Measurements from ENCODE around the gene ACER2.
"Not testable (repeated sequence)": the region's sequence is repeated elsewhere in the genome, so short reads cannot be mapped to it uniquely, and the experiment has no call there.

Gene ACER2

GRCh38 chr9:19408693-19409400 lies at the start of gene ACER2:
Gene ACER2, plus strand, starts transcription at chr9:19409009. Its CDS starts 76 bp downstream, at chr9:19409085.
- no peaks in the 10 kb centered on the region; the same call in 1 of the 2 replicates for H3K9me3 ChIP-seq
- in situ Hi-C loops (cut with MboI; ENCODE audit: low sequenced_read_pairs) = no loop called here
- H3K36me3 ChIP-seq (replicated peaks) = no peaks in the 10 kb centered on the region
- peak; percentile 82 to 96 for DNase-seq (ENCODE audit: low spot score in 2 of 2)
- no peaks in the 10 kb centered on the region for H3K27me3 ChIP-seq (ENCODE audit: low read depth)
- H3K4me1 ChIP-seq = no peaks in the 10 kb centered on the region; the same call in 1 of the 2 replicates
- H3K4me3 ChIP-seq = peak within 1 kb of the TSS; percentile 57

GRCh38 chr9:19369107-19369506 lies 39.7 kb upstream of the ACER2 start:
- Histone ChIP-seq H3K4me1 (no peaks in the 10 kb centered on the region), H3K27me3 (ENCODE audit: low read depth) (no peaks in the 10 kb centered on the region), H3K4me3 (no peak overlapping the region), H3K9me3 (no peaks in the 10 kb centered on the region), H3K36me3 (replicated peaks) (peaks cover 31% of the 10 kb centered on the region)
- in situ Hi-C loops (cut with MboI; ENCODE audit: low sequenced_read_pairs) = no loop called here
- DNase-seq (ENCODE audit: low spot score in 2 of 2) = no peak

GRCh38 chr9:19371942-19372341 lies 36.9 kb upstream of the ACER2 start:
- in situ Hi-C loops (cut with MboI; ENCODE audit: low sequenced_read_pairs) = no loop called here
- peak in 1 of 2 experiments; percentile 22 for DNase-seq (ENCODE audit: low spot score in 2 of 2)
- Histone ChIP-seq H3K36me3 (replicated peaks) (peaks cover 49% of the 10 kb centered on the region), H3K4me1 (peaks cover 3% of the 10 kb centered on the region), H3K9me3 (no peaks in the 10 kb centered on the region), H3K4me3 (no peak overlapping the region), H3K27me3 (ENCODE audit: low read depth) (no peaks in the 10 kb centered on the region)

- peaks cover 9% of the 10 kb centered on the region for H3K4me1 ChIP-seq
- in situ Hi-C loops (cut with MboI; ENCODE audit: low sequenced_read_pairs) = no loop called here
- H3K27me3 ChIP-seq (ENCODE audit: low read depth) = no peaks in the 10 kb centered on the region
- no peaks in the 10 kb centered on the region for H3K9me3 ChIP-seq
- no peak overlapping the region for H3K4me3 ChIP-seq
- peaks cover 52% of the 10 kb centered on the region for H3K36me3 ChIP-seq (replicated peaks)
- DNase-seq (ENCODE audit: low spot score in 2 of 2) = no peak
Observed at GRCh38 chr9:19372567-19372966, 36.2 kb upstream of the ACER2 start.

GRCh38 chr9:19373527-19373926 lies 35.3 kb upstream of the ACER2 start:
- H3K4me1 ChIP-seq = peaks cover 16% of the 10 kb centered on the region
- no peak for DNase-seq (ENCODE audit: low spot score in 2 of 2)
- in situ Hi-C loops (cut with MboI; ENCODE audit: low sequenced_read_pairs) = no loop called here
- H3K36me3 ChIP-seq (replicated peaks) = peaks cover 62% of the 10 kb centered on the region
- H3K9me3 ChIP-seq = no peaks in the 10 kb centered on the region
- H3K27me3 ChIP-seq (ENCODE audit: low read depth) = no peaks in the 10 kb centered on the region
- H3K4me3 ChIP-seq = no peak overlapping the region

GRCh38 chr9:19375538-19375937 lies 33.3 kb upstream of the ACER2 start:
- H3K36me3 ChIP-seq (replicated peaks) = peaks cover 74% of the 10 kb centered on the region
- DNase-seq (ENCODE audit: low spot score in 2 of 2) = no peak
- in situ Hi-C loops (cut with MboI; ENCODE audit: low sequenced_read_pairs) = no loop called here

GRCh38 chr9:19376931-19377330 lies 31.9 kb upstream of the ACER2 start:
- Histone ChIP-seq H3K36me3 (replicated peaks) (peaks cover 72% of the 10 kb centered on the region), H3K9me3 (no peaks in the 10 kb centered on the region), H3K4me3 (no peak overlapping the region; the same call in 1 of the 2 replicates), H3K27me3 (ENCODE audit: low read depth) (no peaks in the 10 kb centered on the region), H3K4me1 (peaks cover 16% of the 10 kb centered on the region)
- DNase-seq (ENCODE audit: low spot score in 2 of 2) = no peak
- in situ Hi-C loops (cut with MboI; ENCODE audit: low sequenced_read_pairs) = no loop called here

More at GRCh38 chr9:19375538-19375937, 33.3 kb upstream of the ACER2 start:
- Histone ChIP-seq H3K4me1 (peaks cover 16% of the 10 kb centered on the region), H3K9me3 (no peaks in the 10 kb centered on the region), H3K27me3 (ENCODE audit: low read depth) (no peaks in the 10 kb centered on the region), H3K4me3 (no peak overlapping the region)

GRCh38 chr9:19378164-19378563 lies 30.6 kb upstream of the ACER2 start:
- Histone ChIP-seq H3K27me3 (ENCODE audit: low read depth) (no peaks in the 10 kb centered on the region), H3K4me1 (peaks cover 16% of the 10 kb centered on the region), H3K36me3 (replicated peaks) (peaks cover 68% of the 10 kb centered on the region), H3K9me3 (no peaks in the 10 kb centered on the region), H3K4me3 (peak overlapping the region; percentile 88)
- in situ Hi-C loops (cut with MboI; ENCODE audit: low sequenced_read_pairs) = no loop called here
- DNase-seq (ENCODE audit: low spot score in 2 of 2) = peak in 1 of 2 experiments; percentile 17

- peaks cover 16% of the 10 kb centered on the region for H3K4me1 ChIP-seq
- no peaks in the 10 kb centered on the region for H3K9me3 ChIP-seq
- in situ Hi-C loops (cut with MboI; ENCODE audit: low sequenced_read_pairs) = no loop called here
- peak in 1 of 2 experiments; percentile 19 for DNase-seq (ENCODE audit: low spot score in 2 of 2)
- peaks cover 63% of the 10 kb centered on the region for H3K36me3 ChIP-seq (replicated peaks)
- H3K4me3 ChIP-seq = peak overlapping the region; percentile 88
- H3K27me3 ChIP-seq (ENCODE audit: low read depth) = no peaks in the 10 kb centered on the region
Observed at GRCh38 chr9:19378647-19379046, 30.2 kb upstream of the ACER2 start.

- no peak for DNase-seq (ENCODE audit: low spot score in 2 of 2)
- H3K4me1 ChIP-seq = peaks cover 16% of the 10 kb centered on the region
- no peaks in the 10 kb centered on the region for H3K9me3 ChIP-seq
- H3K4me3 ChIP-seq = peak overlapping the region; percentile 88
- peaks cover 57% of the 10 kb centered on the region for H3K36me3 ChIP-seq (replicated peaks)
- no peaks in the 10 kb centered on the region for H3K27me3 ChIP-seq (ENCODE audit: low read depth)
- in situ Hi-C loops (cut with MboI; ENCODE audit: low sequenced_read_pairs) = no loop called here
Observed at GRCh38 chr9:19379283-19379682, 29.5 kb upstream of the ACER2 start.

- Histone ChIP-seq H3K4me1 (peaks cover 16% of the 10 kb centered on the region), H3K4me3 (peak overlapping the region; percentile 88), H3K27me3 (ENCODE audit: low read depth) (no peaks in the 10 kb centered on the region), H3K36me3 (replicated peaks) (peaks cover 53% of the 10 kb centered on the region), H3K9me3 (no peaks in the 10 kb centered on the region)
- in situ Hi-C loops (cut with MboI; ENCODE audit: low sequenced_read_pairs) = no loop called here
- DNase-seq (ENCODE audit: low spot score in 2 of 2) = no peak
Observed at GRCh38 chr9:19379697-19380046, 29.1 kb upstream of the ACER2 start.

GRCh38 chr9:19380826-19381075 lies 28.1 kb upstream of the ACER2 start:
- H3K36me3 ChIP-seq (replicated peaks) = peaks cover 42% of the 10 kb centered on the region
- in situ Hi-C loops (cut with MboI; ENCODE audit: low sequenced_read_pairs) = no loop called here
- DNase-seq (ENCODE audit: low spot score in 2 of 2) = no peak
- H3K9me3 ChIP-seq = no peaks in the 10 kb centered on the region
- peak overlapping the region; percentile 88 for H3K4me3 ChIP-seq
- no peaks in the 10 kb centered on the region for H3K27me3 ChIP-seq (ENCODE audit: low read depth)
- peaks cover 16% of the 10 kb centered on the region for H3K4me1 ChIP-seq

- Histone ChIP-seq H3K4me3 (no peak overlapping the region), H3K36me3 (replicated peaks) (peaks cover 33% of the 10 kb centered on the region), H3K9me3 (no peaks in the 10 kb centered on the region), H3K27me3 (ENCODE audit: low read depth) (no peaks in the 10 kb centered on the region), H3K4me1 (peaks cover 16% of the 10 kb centered on the region)
- DNase-seq (ENCODE audit: low spot score in 2 of 2) = no peak
- in situ Hi-C loops (cut with MboI; ENCODE audit: low sequenced_read_pairs) = no loop called here
Observed at GRCh38 chr9:19381656-19382055, 27.2 kb upstream of the ACER2 start.

GRCh38 chr9:19385212-19385611 lies 23.6 kb upstream of the ACER2 start:
- H3K4me3 ChIP-seq; H3K27me3 ChIP-seq (ENCODE audit: low read depth); H3K9me3 ChIP-seq; in situ Hi-C loops (cut with MboI; ENCODE audit: low sequenced_read_pairs); H3K4me1 ChIP-seq; DNase-seq (ENCODE audit: low spot score in 2 of 2); H3K36me3 ChIP-seq (replicated peaks): not testable (repeated sequence)
